Measurements from ENCODE around the gene KRTAP1-3.
"Not testable (repeated sequence)": the region's sequence is repeated elsewhere in the genome, so short reads cannot be mapped to it uniquely, and the experiment has no call there.

KRTAP1-3 gene

DNA sequence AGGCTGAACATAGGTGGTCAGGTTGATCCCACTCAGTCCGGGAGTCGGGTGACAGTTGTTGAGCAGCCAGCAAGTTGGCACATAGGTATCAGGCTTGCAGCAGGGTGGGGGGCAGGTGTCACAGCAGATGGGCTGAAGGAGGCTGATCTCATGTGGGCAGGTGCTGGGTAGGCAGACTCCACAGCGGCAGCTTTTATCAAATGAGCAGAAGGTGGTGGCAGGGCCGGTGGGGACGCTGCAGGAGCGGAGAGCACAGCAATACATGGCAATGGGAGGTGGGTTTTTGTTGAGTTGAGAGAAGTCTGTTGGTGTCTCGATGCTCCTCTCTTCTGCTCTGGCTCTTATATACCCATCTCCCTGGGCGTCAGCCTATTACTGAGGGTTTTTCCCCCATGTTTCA lies 25.9 kb downstream of the KRTAP1-3 start, which contains the start of gene KRTAP3-1:
Gene KRTAP3-1 (minus strand): TSS at position 318 of the 400 bp plus-strand sequence. CDS start 54 bp downstream, at position 264.
- Histone ChIP-seq H3K27me3 (ENCODE audit: control insufficient read depth, insufficient read depth, low read length) (no peaks in the 10 kb centered on the region), H3K4me1 (ENCODE audit: control insufficient read depth, insufficient read depth, low read length) (peaks cover 16% of the 10 kb centered on the region), H3K9ac (ENCODE audit: low read length) (no peak within 1 kb of the TSS), H3K36me3 (ENCODE audit: control insufficient read depth, insufficient read depth, low read length) (no peaks in the 10 kb centered on the region), H3K27ac (ENCODE audit: low read depth, low read length) (no peak within 1 kb of the TSS), H3K9me3 (ENCODE audit: control insufficient read depth, insufficient read depth, low read depth, low read length) (no peaks in the 10 kb centered on the region), H3K4me3 (ENCODE audit: low read depth, low read length) (no peak within 1 kb of the TSS)

DNA sequence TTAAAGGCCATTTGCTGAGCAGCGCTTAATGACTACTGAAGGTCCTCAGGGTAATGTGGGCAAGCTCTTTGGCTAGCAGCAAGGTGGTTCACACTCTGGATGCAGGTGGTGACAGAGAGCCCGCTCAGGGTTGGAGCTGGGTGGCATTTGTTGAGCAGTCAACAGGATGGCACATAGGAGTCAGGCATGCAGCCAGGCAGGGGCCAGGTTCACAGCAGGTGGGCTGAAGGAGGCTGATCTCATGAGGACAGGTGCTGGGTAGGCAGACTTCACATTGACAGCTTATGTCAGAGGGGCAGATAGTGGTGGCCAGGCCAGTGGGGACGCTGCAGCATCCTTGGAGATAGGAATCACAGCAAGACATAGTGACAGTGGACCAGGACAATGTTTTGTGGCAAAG lies 30.3 kb downstream of the KRTAP1-3 start:
- no peak overlapping the region for H3K4me3 ChIP-seq (ENCODE audit: low read depth, low read length)
- peaks cover 9% of the 10 kb centered on the region for H3K4me1 ChIP-seq (ENCODE audit: control insufficient read depth, insufficient read depth, low read length)
- H3K9me3 ChIP-seq (ENCODE audit: control insufficient read depth, insufficient read depth, low read depth, low read length) = no peaks in the 10 kb centered on the region
- H3K36me3 ChIP-seq (ENCODE audit: control insufficient read depth, insufficient read depth, low read length) = no peaks in the 10 kb centered on the region
- H3K9ac ChIP-seq (ENCODE audit: low read length) = no peak overlapping the region
- H3K27me3 ChIP-seq (ENCODE audit: control insufficient read depth, insufficient read depth, low read length) = no peaks in the 10 kb centered on the region
- H3K27ac ChIP-seq (ENCODE audit: low read depth, low read length) = no peak overlapping the region

- no peaks in the 10 kb centered on the region for H3K36me3 ChIP-seq (ENCODE audit: control insufficient read depth, insufficient read depth, low read length)
- no peak overlapping the region for H3K9ac ChIP-seq (ENCODE audit: low read length)
- H3K4me3 ChIP-seq (ENCODE audit: low read depth, low read length) = no peak overlapping the region
- no peak overlapping the region for H3K27ac ChIP-seq (ENCODE audit: low read depth, low read length)
- peaks cover 4% of the 10 kb centered on the region for H3K4me1 ChIP-seq (ENCODE audit: control insufficient read depth, insufficient read depth, low read length)
- no peaks in the 10 kb centered on the region for H3K27me3 ChIP-seq (ENCODE audit: control insufficient read depth, insufficient read depth, low read length)
- H3K9me3 ChIP-seq (ENCODE audit: control insufficient read depth, insufficient read depth, low read depth, low read length) = no peaks in the 10 kb centered on the region
Observed at GRCh38 chr17:41003926-41004325, 30.7 kb downstream of the KRTAP1-3 start.

GRCh38 chr17:41002814-41003213 lies 31.9 kb downstream of the KRTAP1-3 start:
- H3K4me3 ChIP-seq (ENCODE audit: low read depth, low read length) = no peak overlapping the region
- H3K36me3 ChIP-seq (ENCODE audit: control insufficient read depth, insufficient read depth, low read length) = no peaks in the 10 kb centered on the region
- H3K9ac ChIP-seq (ENCODE audit: low read length) = no peak overlapping the region
- no peaks in the 10 kb centered on the region for H3K4me1 ChIP-seq (ENCODE audit: control insufficient read depth, insufficient read depth, low read length)
- H3K27ac ChIP-seq (ENCODE audit: low read depth, low read length) = no peak overlapping the region
- no peaks in the 10 kb centered on the region for H3K27me3 ChIP-seq (ENCODE audit: control insufficient read depth, insufficient read depth, low read length)
- H3K9me3 ChIP-seq (ENCODE audit: control insufficient read depth, insufficient read depth, low read depth, low read length) = no peaks in the 10 kb centered on the region

GRCh38 chr17:41001795-41002194 lies 32.9 kb downstream of the KRTAP1-3 start:
- Histone ChIP-seq H3K4me3 (ENCODE audit: low read depth, low read length) (no peak overlapping the region), H3K9me3 (ENCODE audit: control insufficient read depth, insufficient read depth, low read depth, low read length) (no peaks in the 10 kb centered on the region), H3K36me3 (ENCODE audit: control insufficient read depth, insufficient read depth, low read length) (no peaks in the 10 kb centered on the region), H3K27ac (ENCODE audit: low read depth, low read length) (no peak overlapping the region), H3K27me3 (ENCODE audit: control insufficient read depth, insufficient read depth, low read length) (no peaks in the 10 kb centered on the region), H3K4me1 (ENCODE audit: control insufficient read depth, insufficient read depth, low read length) (no peaks in the 10 kb centered on the region), H3K9ac (ENCODE audit: low read length) (no peak overlapping the region)

- H3K4me3 ChIP-seq (ENCODE audit: low read depth, low read length); H3K27ac ChIP-seq (ENCODE audit: low read depth, low read length); H3K4me1 ChIP-seq (ENCODE audit: control insufficient read depth, insufficient read depth, low read length); H3K9me3 ChIP-seq (ENCODE audit: control insufficient read depth, insufficient read depth, low read depth, low read length); H3K27me3 ChIP-seq (ENCODE audit: control insufficient read depth, insufficient read depth, low read length); H3K9ac ChIP-seq (ENCODE audit: low read length); H3K36me3 ChIP-seq (ENCODE audit: control insufficient read depth, insufficient read depth, low read length): not testable (repeated sequence)
Observed at GRCh38 chr17:40999563-40999962, 35.1 kb downstream of the KRTAP1-3 start, which contains the start of gene KRTAP3-2. Gene KRTAP3-2, minus strand, starts transcription at chr17:40999906. Its CDS starts 53 bp downstream, at chr17:40999853.

- Histone ChIP-seq H3K27me3 (ENCODE audit: control insufficient read depth, insufficient read depth, low read length) (no peaks in the 10 kb centered on the region), H3K9ac (ENCODE audit: low read length) (no peak overlapping the region), H3K9me3 (ENCODE audit: control insufficient read depth, insufficient read depth, low read depth, low read length) (no peaks in the 10 kb centered on the region), H3K4me1 (ENCODE audit: control insufficient read depth, insufficient read depth, low read length) (no peaks in the 10 kb centered on the region; the same call in 1 of the 2 replicates), H3K27ac (ENCODE audit: low read depth, low read length) (no peak overlapping the region), H3K36me3 (ENCODE audit: control insufficient read depth, insufficient read depth, low read length) (no peaks in the 10 kb centered on the region), H3K4me3 (ENCODE audit: low read depth, low read length) (no peak overlapping the region)
Observed at GRCh38 chr17:40997361-40997760, 37.3 kb downstream of the KRTAP1-3 start.

- Histone ChIP-seq H3K9me3 (ENCODE audit: control insufficient read depth, insufficient read depth, low read depth, low read length) (no peaks in the 10 kb centered on the region), H3K27me3 (ENCODE audit: control insufficient read depth, insufficient read depth, low read length) (no peaks in the 10 kb centered on the region), H3K4me1 (ENCODE audit: control insufficient read depth, insufficient read depth, low read length) (no peaks in the 10 kb centered on the region; the same call in 1 of the 2 replicates), H3K4me3 (ENCODE audit: low read depth, low read length) (no peak overlapping the region), H3K9ac (ENCODE audit: low read length) (no peak overlapping the region), H3K36me3 (ENCODE audit: control insufficient read depth, insufficient read depth, low read length) (no peaks in the 10 kb centered on the region), H3K27ac (ENCODE audit: low read depth, low read length) (no peak overlapping the region)
Observed at GRCh38 chr17:40996829-40997228, 37.8 kb downstream of the KRTAP1-3 start.

DNA sequence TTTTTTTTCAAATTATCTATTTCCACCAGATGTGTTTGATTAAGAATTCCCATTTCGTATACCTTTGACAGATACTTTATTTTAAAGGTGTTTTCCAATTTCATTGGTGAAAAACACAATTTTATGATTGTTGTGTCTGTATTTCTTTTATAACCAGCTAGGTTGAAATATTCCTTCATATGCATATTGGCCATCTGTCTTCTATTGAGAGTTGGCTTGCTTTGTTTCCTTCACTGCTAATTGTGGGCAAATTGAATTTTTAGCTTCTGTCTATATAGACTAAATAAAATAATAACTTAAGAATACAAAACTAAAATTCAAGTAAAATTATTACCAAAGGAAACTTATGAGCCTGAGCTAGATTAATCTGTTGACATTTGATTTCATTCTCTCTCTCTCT lies 39.6 kb downstream of the KRTAP1-3 start:
- Histone ChIP-seq H3K27me3 (ENCODE audit: control insufficient read depth, insufficient read depth, low read length) (no peaks in the 10 kb centered on the region), H3K4me1 (ENCODE audit: control insufficient read depth, insufficient read depth, low read length) (no peaks in the 10 kb centered on the region; the same call in 1 of the 2 replicates), H3K4me3 (ENCODE audit: low read depth, low read length) (no peak overlapping the region)

GRCh38 chr17:40993839-40994238 lies 40.8 kb downstream of the KRTAP1-3 start, which contains the start of gene KRTAP3-3:
Gene KRTAP3-3, minus strand, starts transcription at chr17:40994164. Its CDS starts 67 bp downstream, at chr17:40994097.
- no peaks in the 10 kb centered on the region; the same call in 1 of the 2 replicates for H3K4me1 ChIP-seq (ENCODE audit: control insufficient read depth, insufficient read depth, low read length)
- H3K9me3 ChIP-seq (ENCODE audit: control insufficient read depth, insufficient read depth, low read depth, low read length) = no peaks in the 10 kb centered on the region
- H3K36me3 ChIP-seq (ENCODE audit: control insufficient read depth, insufficient read depth, low read length) = no peaks in the 10 kb centered on the region
- H3K9ac ChIP-seq (ENCODE audit: low read length) = no peak within 1 kb of the TSS
- no peak within 1 kb of the TSS for H3K27ac ChIP-seq (ENCODE audit: low read depth, low read length)
- no peak within 1 kb of the TSS for H3K4me3 ChIP-seq (ENCODE audit: low read depth, low read length)
- no peaks in the 10 kb centered on the region for H3K27me3 ChIP-seq (ENCODE audit: control insufficient read depth, insufficient read depth, low read length)

More for the DNA sequence above, 39.6 kb downstream of the KRTAP1-3 start:
- no peak overlapping the region for H3K9ac ChIP-seq (ENCODE audit: low read length)
- H3K27ac ChIP-seq (ENCODE audit: low read depth, low read length) = no peak overlapping the region
- H3K36me3 ChIP-seq (ENCODE audit: control insufficient read depth, insufficient read depth, low read length) = no peaks in the 10 kb centered on the region
- H3K9me3 ChIP-seq (ENCODE audit: control insufficient read depth, insufficient read depth, low read depth, low read length) = no peaks in the 10 kb centered on the region

DNA sequence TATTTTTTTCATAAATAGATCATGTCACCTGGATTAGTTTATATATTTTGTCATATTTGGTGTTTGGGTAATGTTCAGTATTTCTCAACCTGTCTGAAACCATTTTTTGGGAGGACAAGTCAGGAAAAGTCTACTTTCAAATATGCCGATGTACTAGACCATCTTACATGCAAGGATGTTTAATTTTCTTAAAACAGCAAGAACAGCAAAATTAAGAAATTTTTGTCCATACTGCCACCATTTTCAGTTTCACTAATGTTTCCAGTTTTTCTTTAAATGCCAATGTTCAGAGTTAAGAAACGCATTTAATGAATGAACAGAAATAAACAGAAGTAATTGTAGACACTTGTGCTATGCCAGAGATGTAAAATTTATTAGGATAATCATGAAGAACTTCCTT lies 41.6 kb downstream of the KRTAP1-3 start:
- no peaks in the 10 kb centered on the region for H3K9me3 ChIP-seq (ENCODE audit: control insufficient read depth, insufficient read depth, low read depth, low read length)
- H3K9ac ChIP-seq (ENCODE audit: low read length) = no peak overlapping the region
- H3K27ac ChIP-seq (ENCODE audit: low read depth, low read length) = no peak overlapping the region
- H3K4me1 ChIP-seq (ENCODE audit: control insufficient read depth, insufficient read depth, low read length) = no peaks in the 10 kb centered on the region; the same call in 1 of the 2 replicates
- H3K27me3 ChIP-seq (ENCODE audit: control insufficient read depth, insufficient read depth, low read length) = no peaks in the 10 kb centered on the region
- no peaks in the 10 kb centered on the region for H3K36me3 ChIP-seq (ENCODE audit: control insufficient read depth, insufficient read depth, low read length)
- no peak overlapping the region for H3K4me3 ChIP-seq (ENCODE audit: low read depth, low read length)
